SK-N-SH (cell line): ENCODE measurements around the gene HARS1. TPM values are rescaled to one million over a fixed set of nuclear protein-coding genes. Genes with fewer than 3 reads are reported as not detected.

ENCODE experiments used
- CTCF ChIA-PET: fragments of 300-600, 350-600 bp; formaldehyde crosslinking; extraction: SDS; loops from one replicate; lab custom pipeline; 2021; lab: Yijun Ruan, JAX
- POLR2A ChIA-PET: fragments of 350-600 bp; sonication (Branson Sonifier 250); formaldehyde crosslinking; extraction: SDS; loops from one replicate; lab custom pipeline; 2020; ENCODE audit warnings: antibody characterized with exemption, inconsistent platforms; lab: Yijun Ruan, JAX
- DNase-seq: peaks from one replicate; pipeline ENCODE4 v3.0.0; 2012
- H2AFZ ChIP-seq: fragments of 200-600 bp; sonication (generic); 2 replicates; pipeline ENCODE4 v1.8.1; 2016; ENCODE audit warnings: antibody characterized with exemption, mild to moderate bottlenecking, low read depth
- H3F3A ChIP-seq: fragments of 200-600 bp; sonication (generic); replicated peaks from 2 replicates; pipeline ENCODE3; 2016; ENCODE audit warnings: antibody characterized with exemption, mild to moderate bottlenecking; ENCODE audit not compliant: insufficient read depth
- H3K27ac ChIP-seq, 2 experiments: fragments of 200-500 bp in 1 of 2; fragments of 200-600 bp in 1 of 2; sonication (Bioruptor generic) in 1 of 2; sonication (generic), shearing (Covaris generic) in 1 of 2; 2 replicates each; pipeline versions ENCODE4 v1.5.1 to v1.6.1; 2014 to 2016; ENCODE audit warnings: low read depth in 2 of 2, inconsistent platforms in 1 of 2, low read length in 1 of 2, mild to moderate bottlenecking in 1 of 2, mixed read lengths in 1 of 2
- H3K27me3 ChIP-seq: fragments of 200-600 bp; sonication (generic), shearing (Covaris generic); 2 replicates; pipeline ENCODE4 v1.6.1; 2016; ENCODE audit warnings: mixed run types; ENCODE audit not compliant: insufficient read depth
- H3K36me3 ChIP-seq, 2 experiments: fragments of 200-500 bp in 1 of 2; fragments of 200-600 bp in 1 of 2; sonication (Bioruptor generic) in 1 of 2; sonication (generic) in 1 of 2; replicated peaks in 1 of 2; 2 replicates each; pipeline versions ENCODE3 to v1.5.1; 2014 to 2016; ENCODE audit warnings: low read length in 1 of 2, mild to moderate bottlenecking in 1 of 2; ENCODE audit not compliant: insufficient read depth in 2 of 2, control insufficient read depth in 1 of 2
- H3K4me1 ChIP-seq, 2 experiments: fragments of 200-500 bp in 1 of 2; fragments of 200-600 bp in 1 of 2; sonication (Bioruptor generic) in 1 of 2; sonication (generic), shearing (Covaris generic) in 1 of 2; 2 replicates each; pipeline versions ENCODE4 v1.5.1 to v1.6.1; 2014 to 2016; ENCODE audit warnings: low read depth in 1 of 2, low read length in 1 of 2, mixed run types in 1 of 2; ENCODE audit not compliant: insufficient read depth in 2 of 2, control insufficient read depth in 1 of 2
- H3K4me2 ChIP-seq: fragments of 200-600 bp; sonication (generic), shearing (Covaris generic); 2 replicates; pipeline ENCODE4 v1.6.1; 2017; ENCODE audit warnings: mixed run types
- H3K4me3 ChIP-seq, 2 experiments: fragments of 200-500 bp in 1 of 2; fragments of 200-600 bp in 1 of 2; sonication (Bioruptor generic) in 1 of 2; sonication (generic), shearing (Covaris generic) in 1 of 2; 2 replicates each; pipeline versions ENCODE4 v1.5.1 to v1.8.1; 2014 to 2016; ENCODE audit warnings: low read depth in 2 of 2, inconsistent platforms in 1 of 2, low read length in 1 of 2, mild to moderate bottlenecking in 1 of 2, mixed read lengths in 1 of 2, moderate library complexity in 1 of 2
- H3K79me2 ChIP-seq: fragments of 200-600 bp; sonication (generic); 2 replicates; pipeline ENCODE4 v1.8.1; 2017; ENCODE audit warnings: mild to moderate bottlenecking; ENCODE audit not compliant: insufficient read depth
- H3K9ac ChIP-seq: fragments of 200-600 bp; sonication (generic); 2 replicates; pipeline ENCODE4 v1.6.1; 2017; ENCODE audit warnings: mixed run types
- H3K9me2 ChIP-seq: fragments of 200-600 bp; sonication (generic); 2 replicates; pipeline ENCODE4 v1.6.1; 2017; ENCODE audit warnings: mixed run types
- H3K9me3 ChIP-seq: fragments of 200-600 bp; sonication (generic); 2 replicates; pipeline ENCODE4 v1.6.1; 2017; ENCODE audit warnings: mixed run types, mild to moderate bottlenecking, moderate library complexity
- H4K20me1 ChIP-seq: fragments of 200-600 bp; sonication (generic); 2 replicates; pipeline ENCODE4 v1.6.1; 2017; ENCODE audit warnings: mild to moderate bottlenecking, mixed run types; ENCODE audit not compliant: insufficient read depth
- EZH2phosphoT487 ChIP-seq: fragments of 200-600 bp; sonication (generic); IDR thresholded peaks from 2 replicates; pipeline ENCODE4 v1.6.1; 2017; ENCODE audit warnings: low read depth, mixed run types, mild to moderate bottlenecking, antibody characterized with exemption, moderate library complexity, borderline replicate concordance
- FOSL2 ChIP-seq: IDR thresholded peaks from 2 replicates; pipeline ENCODE4 v1.4.0; 2012; ENCODE audit warnings: low read depth, mild to moderate bottlenecking, moderate library complexity, borderline replicate concordance
- FOXJ3 ChIP-seq: sonication (generic); formaldehyde crosslinking; IDR thresholded peaks from 2 replicates; pipeline ENCODE4 v1.5.1; 2020; ENCODE audit warnings: mild to moderate bottlenecking, missing genetic modification reagents
- IRF3 ChIP-seq: fragments of 150-350 bp; IDR thresholded peaks from 2 replicates; pipeline ENCODE4 v1.6.1; 2016; ENCODE audit warnings: mild to moderate bottlenecking, low read depth, low read length
- NRF1 ChIP-seq: IDR thresholded peaks from 2 replicates; pipeline ENCODE4 v1.6.1; 2012; ENCODE audit warnings: low read depth, mild to moderate bottlenecking, low read length
- POLR2AphosphoS5 ChIP-seq: IDR thresholded peaks from 2 replicates; pipeline ENCODE4 v1.6.1; 2012; ENCODE audit warnings: low read depth, low read length
- SIN3A ChIP-seq: IDR thresholded peaks from 2 replicates; pipeline ENCODE4 v1.6.1; 2012; ENCODE audit warnings: low read depth, mild to moderate bottlenecking, low read length, moderate library complexity, borderline replicate concordance
- SMC3 ChIP-seq: IDR thresholded peaks from 2 replicates; pipeline ENCODE4 v1.6.1; 2012; ENCODE audit warnings: low read depth, low read length, improper control_type of control experiment
- TAF1 ChIP-seq: IDR thresholded peaks from 2 replicates; pipeline ENCODE4 v1.6.1; 2012; ENCODE audit warnings: low read depth, mild to moderate bottlenecking, low read length, moderate library complexity, borderline replicate concordance
- USF2 ChIP-seq: fragments of 150-350 bp; IDR thresholded peaks from 2 replicates; pipeline ENCODE4 v1.6.1; 2017; ENCODE audit warnings: antibody characterized with exemption, low read length, low read depth, borderline replicate concordance
- ZBTB33 ChIP-seq: IDR thresholded peaks from 2 replicates; pipeline ENCODE4 v1.4.0; 2012; ENCODE audit warnings: low read depth, borderline replicate concordance
- WGBS: methylation state at CpG from one replicate; pipeline ENCODE4 v1.1.6; 2017; ENCODE audit warnings: low lambda C conversion rate; 5-methylcytosine and 5-hydroxymethylcytosine counted together
- polyA plus RNA-seq, 3 experiments: library from polyadenylated mRNA; depleted of rRNA; stranded (reverse); fragments of >200 nt; gene quantifications; 2 replicates each; pipeline ENCODE4 v1.2.3, GENCODE V29; 2012
- TF ChIP-seq, protein P1 (sequence below): IDR thresholded peaks from 2 replicates; pipeline ENCODE4 v1.4.0; 2012; ENCODE audit warnings: low read depth
- TF ChIP-seq, protein P2 (sequence below): IDR thresholded peaks from 2 replicates; pipeline ENCODE4 v1.6.1; 2012; ENCODE audit warnings: mild to moderate bottlenecking, low read depth, low read length, moderate library complexity

HARS1 gene
- polyA plus RNA-seq, 1 of the 3 experiments (the other 2 are of a cell fraction) = 124 TPM

- no peaks in the 10 kb centered on the region for H3K27me3 ChIP-seq
- no peak overlapping the region for H3K9ac ChIP-seq
- H3F3A ChIP-seq = peaks cover 5% of the 10 kb centered on the region
- no peak for DNase-seq
- H3K9me3 ChIP-seq = no peaks in the 10 kb centered on the region
- H3K9me2 ChIP-seq = no peaks in the 10 kb centered on the region
- peaks cover 4 to 6% of the 10 kb centered on the region in 2 experiments for H3K36me3 ChIP-seq
- CTCF ChIA-PET = no interaction called here
- H3K4me3 ChIP-seq = no peak overlapping the region
- no peak overlapping the region for H2AFZ ChIP-seq
- peaks cover 0 to 9% of the 10 kb centered on the region in 2 experiments; a peak in 2 of 4 replicates for H3K4me1 ChIP-seq
- no peak overlapping the region for H3K4me2 ChIP-seq
- TF ChIP-seq POLR2AphosphoS5 = no peak
- TF ChIP-seq FOSL2 = no peak
- TF ChIP-seq ZBTB33 = no peak
- TF ChIP-seq FOXJ3 = no peak
- no peak for TF ChIP-seq NRF1
- TF ChIP-seq, all 33 proteins: peak for 0
- Histone ChIP-seq H3K79me2 (peaks cover 15% of the 10 kb centered on the region), H4K20me1 (no peaks in the 10 kb centered on the region), H3K27ac (no peak overlapping the region)
- POLR2A ChIA-PET = no interaction called here
- 91% methylated on average over 10 of the region's 10 CpGs for WGBS
Observed at GRCh38 chr5:140637371-140638100, 53.6 kb downstream of the HARS1 start.

DNA sequence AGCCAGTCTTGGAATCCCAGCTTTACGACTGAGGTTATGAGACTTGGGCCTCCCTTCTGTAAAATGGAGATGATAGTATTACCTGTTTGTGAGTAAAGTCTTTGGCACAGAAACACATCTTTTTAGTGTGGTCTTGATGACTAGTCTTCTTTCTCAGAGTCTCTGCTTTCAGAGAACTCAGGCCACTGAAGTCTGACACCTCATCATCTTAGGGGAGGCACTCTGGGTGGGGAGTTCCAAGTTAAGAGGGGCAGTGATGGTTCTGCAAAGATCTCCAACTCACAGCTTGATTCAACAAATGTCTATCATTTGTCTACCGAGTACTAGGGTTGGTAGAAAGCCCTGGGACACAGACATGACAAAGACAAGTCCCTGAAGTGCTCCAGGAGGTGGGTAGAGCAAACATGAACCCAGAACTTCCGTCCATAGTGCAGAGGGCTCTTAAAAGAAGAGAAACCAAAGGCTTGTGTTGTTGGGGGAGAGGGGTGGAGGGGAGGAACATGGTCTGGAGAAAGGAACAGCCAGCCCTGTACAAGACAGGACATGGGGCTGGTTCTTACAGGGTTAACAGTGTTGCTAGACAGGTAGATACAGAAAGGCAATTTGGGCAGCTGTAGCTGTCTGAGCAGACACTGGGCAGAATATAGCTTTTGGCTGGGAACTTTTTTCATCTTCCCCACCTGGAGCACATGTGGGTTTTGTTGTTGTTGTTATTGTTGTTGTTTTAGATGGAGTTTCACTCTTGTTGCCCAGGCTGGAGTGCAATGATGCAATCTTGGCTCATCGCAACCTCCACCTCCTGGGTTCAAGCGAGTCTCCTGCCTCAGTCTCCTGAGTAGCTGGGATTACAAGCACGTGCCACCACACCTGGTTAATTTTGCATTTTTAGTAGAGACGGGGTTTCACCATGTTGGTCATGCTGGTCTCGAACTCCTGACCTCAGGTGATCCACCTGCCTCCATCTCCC lies 55.6 kb downstream of the HARS1 start:
- Histone ChIP-seq H3K9ac (no peak overlapping the region), H3K4me2 (no peak overlapping the region), H4K20me1 (no peaks in the 10 kb centered on the region), H3F3A (no peaks in the 10 kb centered on the region), H2AFZ (no peak overlapping the region), H3K9me2 (no peaks in the 10 kb centered on the region), H3K27me3 (no peaks in the 10 kb centered on the region), H3K4me3 (no peak overlapping the region), H3K9me3 (no peaks in the 10 kb centered on the region), H3K27ac (no peak overlapping the region), H3K79me2 (peaks cover 9% of the 10 kb centered on the region), H3K36me3 (no peaks in the 10 kb centered on the region), H3K4me1 (peaks cover 0 to 9% of the 10 kb centered on the region in 2 experiments; a peak in 2 of 4 replicates)
- ChIA-PET POLR2A (interaction anchor here (0.5 kb wide), 1 partner anchor 23 kb away, joined by 3 read pairs; no protein-coding TSS in a partner anchor), CTCF (interaction anchor here (0.8 to 1.7 kb wide), 5 partner anchors 12 to 270 kb away, joined by 3 to 6 read pairs (median 3); partner anchors contain the start of gene IK)
- no peak for DNase-seq
- 77% methylated on average over 6 of the region's 8 CpGs for WGBS
- TF ChIP-seq, protein P1, sequence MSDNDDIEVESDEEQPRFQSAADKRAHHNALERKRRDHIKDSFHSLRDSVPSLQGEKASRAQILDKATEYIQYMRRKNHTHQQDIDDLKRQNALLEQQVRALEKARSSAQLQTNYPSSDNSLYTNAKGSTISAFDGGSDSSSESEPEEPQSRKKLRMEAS = no peak
- TF ChIP-seq, protein P2, sequence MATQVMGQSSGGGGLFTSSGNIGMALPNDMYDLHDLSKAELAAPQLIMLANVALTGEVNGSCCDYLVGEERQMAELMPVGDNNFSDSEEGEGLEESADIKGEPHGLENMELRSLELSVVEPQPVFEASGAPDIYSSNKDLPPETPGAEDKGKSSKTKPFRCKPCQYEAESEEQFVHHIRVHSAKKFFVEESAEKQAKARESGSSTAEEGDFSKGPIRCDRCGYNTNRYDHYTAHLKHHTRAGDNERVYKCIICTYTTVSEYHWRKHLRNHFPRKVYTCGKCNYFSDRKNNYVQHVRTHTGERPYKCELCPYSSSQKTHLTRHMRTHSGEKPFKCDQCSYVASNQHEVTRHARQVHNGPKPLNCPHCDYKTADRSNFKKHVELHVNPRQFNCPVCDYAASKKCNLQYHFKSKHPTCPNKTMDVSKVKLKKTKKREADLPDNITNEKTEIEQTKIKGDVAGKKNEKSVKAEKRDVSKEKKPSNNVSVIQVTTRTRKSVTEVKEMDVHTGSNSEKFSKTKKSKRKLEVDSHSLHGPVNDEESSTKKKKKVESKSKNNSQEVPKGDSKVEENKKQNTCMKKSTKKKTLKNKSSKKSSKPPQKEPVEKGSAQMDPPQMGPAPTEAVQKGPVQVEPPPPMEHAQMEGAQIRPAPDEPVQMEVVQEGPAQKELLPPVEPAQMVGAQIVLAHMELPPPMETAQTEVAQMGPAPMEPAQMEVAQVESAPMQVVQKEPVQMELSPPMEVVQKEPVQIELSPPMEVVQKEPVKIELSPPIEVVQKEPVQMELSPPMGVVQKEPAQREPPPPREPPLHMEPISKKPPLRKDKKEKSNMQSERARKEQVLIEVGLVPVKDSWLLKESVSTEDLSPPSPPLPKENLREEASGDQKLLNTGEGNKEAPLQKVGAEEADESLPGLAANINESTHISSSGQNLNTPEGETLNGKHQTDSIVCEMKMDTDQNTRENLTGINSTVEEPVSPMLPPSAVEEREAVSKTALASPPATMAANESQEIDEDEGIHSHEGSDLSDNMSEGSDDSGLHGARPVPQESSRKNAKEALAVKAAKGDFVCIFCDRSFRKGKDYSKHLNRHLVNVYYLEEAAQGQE = no peak
- TF ChIP-seq SIN3A (no peak), IRF3 (no peak), USF2 (no peak), SMC3 (no peak), EZH2phosphoT487 (no peak), TAF1 (no peak), POLR2AphosphoS5 (no peak)
